BJ (cell line): Measurements from ENCODE around the gene PCNX2. TPM values are rescaled to one million over a fixed set of nuclear protein-coding genes. Genes with fewer than 3 reads are reported as not detected.

Experiments
- CTCF ChIA-PET: fragments of 350-600 bp; formaldehyde crosslinking; extraction: SDS; loops from one replicate; lab custom pipeline; 2021; ENCODE audit warnings: antibody characterized with exemption, inconsistent platforms; lab: Yijun Ruan, JAX
- POLR2A ChIA-PET: fragments of 300-600 bp; sonication (Branson Sonifier 250); formaldehyde crosslinking; extraction: SDS; loops from one replicate; lab custom pipeline; 2021; ENCODE audit warnings: antibody characterized with exemption; lab: Charles Lee
- DNase-seq: peaks from one replicate; pipeline ENCODE4 v3.0.0-alpha.2; 2011; ENCODE audit warnings: low read depth
- H3K27me3 ChIP-seq: 2 replicates; pipeline ENCODE4 v1.6.0; 2011; ENCODE audit warnings: low read length; ENCODE audit not compliant: control insufficient read depth, insufficient read depth
- H3K36me3 ChIP-seq: 2 replicates; pipeline ENCODE4 v1.5.1; 2011; ENCODE audit warnings: low read length; ENCODE audit not compliant: control insufficient read depth, insufficient read depth
- H3K4me3 ChIP-seq: 2 replicates; pipeline ENCODE4 v1.5.1; 2011; ENCODE audit warnings: low read depth, mild to moderate bottlenecking, control low read depth, low read length
- CTCF ChIP-seq: IDR thresholded peaks from 2 replicates; pipeline ENCODE4 v1.5.1; 2011; ENCODE audit warnings: low read depth, mild to moderate bottlenecking, control low read depth, inconsistent platforms, low read length, moderate library complexity; ENCODE audit not compliant: insufficient read depth
- polyA plus RNA-seq: library from polyadenylated mRNA; depleted of rRNA; stranded (reverse); fragments of >200 nt; gene quantifications from 2 replicates; pipeline ENCODE4 v1.2.3, GENCODE V29; 2011

The PCNX2 gene
- polyA plus RNA-seq, 1 experiment: 10.1 TPM

- Histone ChIP-seq H3K4me3 (no peak overlapping the region), H3K27me3 (no peaks in the 10 kb centered on the region), H3K36me3 (no peaks in the 10 kb centered on the region)
- ChIA-PET CTCF (no interaction called here), POLR2A (no interaction called here)
- TF ChIP-seq CTCF: no peak
- DNase-seq: no peak
Observed at GRCh38 chr1:233208687-233209086, 86.8 kb downstream of the PCNX2 start.

GRCh38 chr1:233197940-233198339 is 97.6 kb downstream of the PCNX2 start:
- POLR2A ChIA-PET: no interaction called here
- H3K27me3 ChIP-seq: no peaks in the 10 kb centered on the region
- CTCF ChIA-PET: no interaction called here
- no peak for TF ChIP-seq CTCF
- H3K36me3 ChIP-seq: no peaks in the 10 kb centered on the region; the same call in none of the 2 replicates
- no peak overlapping the region for H3K4me3 ChIP-seq
- no peak for DNase-seq

GRCh38 chr1:233193741-233194140 is 101.8 kb downstream of the PCNX2 start:
- DNase-seq: no peak
- Histone ChIP-seq H3K36me3 (no peaks in the 10 kb centered on the region; the same call in 1 of the 2 replicates), H3K27me3 (no peaks in the 10 kb centered on the region), H3K4me3 (no peak overlapping the region)
- POLR2A ChIA-PET: no interaction called here
- CTCF ChIA-PET: no interaction called here
- no peak for TF ChIP-seq CTCF

GRCh38 chr1:233190987-233191386 is 104.5 kb downstream of the PCNX2 start:
- CTCF ChIA-PET: no interaction called here
- TF ChIP-seq CTCF: no peak
- POLR2A ChIA-PET: no interaction called here
- DNase-seq: no peak
- H3K4me3 ChIP-seq: no peak overlapping the region
- H3K36me3 ChIP-seq: no peaks in the 10 kb centered on the region
- H3K27me3 ChIP-seq: no peaks in the 10 kb centered on the region

- POLR2A ChIA-PET: no interaction called here
- CTCF ChIA-PET: no interaction called here
Observed at GRCh38 chr1:233189526-233189925, 106.0 kb downstream of the PCNX2 start.

More at GRCh38 chr1:233189526-233189925, 106.0 kb downstream of the PCNX2 start:
- H3K27me3 ChIP-seq: no peaks in the 10 kb centered on the region
- TF ChIP-seq CTCF: no peak
- no peak for DNase-seq
- no peaks in the 10 kb centered on the region for H3K36me3 ChIP-seq
- H3K4me3 ChIP-seq: no peak overlapping the region
